DND-41 (cell line): Measurements from ENCODE around the gene NUDT3.

Experiments
- ATAC-seq: fragments of 200-7000 bp; cut with Tn5 transposase; 3 replicates; pipeline ENCODE4 v1.9.1; 2021; ENCODE audit warnings: low read depth; ENCODE audit not compliant: insufficient read depth
- DNase-seq: peaks from one replicate; pipeline ENCODE4 v3.0.0-alpha.2; 2020
- H2AFZ ChIP-seq: 2 replicates; pipeline ENCODE4 v1.6.0; 2012; ENCODE audit warnings: low read depth, low read length
- H3K27ac ChIP-seq: 2 replicates; pipeline ENCODE4 v1.5.1; 2012; ENCODE audit warnings: low read length, inconsistent platforms
- H3K27me3 ChIP-seq: fragments of 200-600 bp; sonication (generic); 2 replicates; pipeline ENCODE4 v1.6.0; 2012; ENCODE audit warnings: low read length, mild to moderate bottlenecking, inconsistent platforms; ENCODE audit not compliant: insufficient read depth, poor library complexity
- H3K36me3 ChIP-seq: 2 replicates; pipeline ENCODE4 v1.5.1; 2012; ENCODE audit warnings: low read length, inconsistent platforms; ENCODE audit not compliant: insufficient read depth
- H3K4me1 ChIP-seq: 2 replicates; pipeline ENCODE4 v1.5.1; 2012; ENCODE audit warnings: mild to moderate bottlenecking, low read length; ENCODE audit not compliant: insufficient read depth
- H3K4me2 ChIP-seq: 2 replicates; pipeline ENCODE4 v1.6.0; 2012; ENCODE audit warnings: mild to moderate bottlenecking, moderate library complexity, low read length, inconsistent platforms; ENCODE audit not compliant: insufficient read depth
- H3K4me3 ChIP-seq, 2 experiments: fragments of 200-600 bp in 1 of 2; shearing (Covaris generic) in 1 of 2; 2 replicates each; pipeline ENCODE4 v1.5.1; 2012 to 2016; ENCODE audit warnings: inconsistent platforms in 2 of 2, low read length in 2 of 2, mild to moderate bottlenecking in 2 of 2, low read depth in 1 of 2, moderate library complexity in 1 of 2
- H3K79me2 ChIP-seq: 2 replicates; pipeline ENCODE4 v1.6.0; 2012; ENCODE audit warnings: low read length, inconsistent platforms; ENCODE audit not compliant: insufficient read depth
- H3K9ac ChIP-seq: 2 replicates; pipeline ENCODE4 v1.6.0; 2012; ENCODE audit warnings: low read depth, mild to moderate bottlenecking, inconsistent platforms, low read length, moderate library complexity
- H3K9me3 ChIP-seq: 2 replicates; pipeline ENCODE4 v1.5.1; 2012; ENCODE audit warnings: low read length, moderate library complexity, mild to moderate bottlenecking, inconsistent platforms; ENCODE audit not compliant: insufficient read depth, severe bottlenecking
- H4K20me1 ChIP-seq: 2 replicates; pipeline ENCODE4 v1.6.0; 2012; ENCODE audit warnings: low read length; ENCODE audit not compliant: insufficient read depth
- EZH2 ChIP-seq: IDR thresholded peaks from 3 replicates; pipeline ENCODE4 v1.6.1; 2012; ENCODE audit warnings: borderline replicate concordance, low read depth, mild to moderate bottlenecking, moderate library complexity, low read length, inconsistent platforms; ENCODE audit not compliant: severe bottlenecking
- TF ChIP-seq, protein P1 (sequence below): IDR thresholded peaks from 2 replicates; pipeline ENCODE4 v1.5.1; 2012; ENCODE audit warnings: borderline replicate concordance, low read length, moderate library complexity, mild to moderate bottlenecking; ENCODE audit not compliant: poor library complexity, severe bottlenecking; ENCODE audit errors: extremely low read depth

NUDT3 gene

DNA sequence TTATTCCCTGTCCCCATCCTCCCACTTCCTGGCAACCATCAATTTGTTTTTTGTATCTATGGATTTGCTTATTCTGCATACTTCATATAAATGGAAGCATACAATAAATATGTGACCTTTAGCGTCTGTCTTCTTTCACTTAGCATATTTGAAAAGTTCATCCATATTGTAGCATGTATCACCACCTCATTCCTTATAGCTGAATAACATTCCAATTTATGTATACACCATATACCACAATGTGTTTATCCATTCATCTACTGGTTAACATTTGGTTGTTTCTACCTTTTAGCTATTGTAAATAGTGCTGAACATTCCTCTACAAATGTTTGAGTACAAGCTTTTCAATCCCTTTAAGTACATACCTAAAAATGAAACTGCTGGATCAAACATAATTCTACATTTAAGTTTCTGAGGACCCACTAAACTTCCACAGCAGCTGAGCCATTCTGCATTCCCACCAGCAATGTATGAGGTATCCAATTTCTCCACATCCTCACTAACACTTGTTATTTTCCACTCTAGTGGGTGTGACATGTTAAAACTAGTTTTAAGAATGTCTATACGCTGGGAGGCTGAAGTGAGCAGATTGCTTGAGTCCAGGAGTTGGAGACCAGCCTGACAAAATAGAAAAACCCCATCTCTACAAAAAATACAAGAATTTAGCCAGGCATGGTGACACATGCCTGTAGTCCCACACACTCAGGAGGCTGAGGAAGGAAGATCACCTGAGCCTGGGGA is 32.9 kb downstream of the NUDT3 start:
- H3K36me3 ChIP-seq: no peaks in the 10 kb centered on the region
- H3K9ac ChIP-seq: no peak overlapping the region
- ATAC-seq (no peak), DNase-seq (no peak)
- no peak for TF ChIP-seq EZH2
- TF ChIP-seq, protein P1, sequence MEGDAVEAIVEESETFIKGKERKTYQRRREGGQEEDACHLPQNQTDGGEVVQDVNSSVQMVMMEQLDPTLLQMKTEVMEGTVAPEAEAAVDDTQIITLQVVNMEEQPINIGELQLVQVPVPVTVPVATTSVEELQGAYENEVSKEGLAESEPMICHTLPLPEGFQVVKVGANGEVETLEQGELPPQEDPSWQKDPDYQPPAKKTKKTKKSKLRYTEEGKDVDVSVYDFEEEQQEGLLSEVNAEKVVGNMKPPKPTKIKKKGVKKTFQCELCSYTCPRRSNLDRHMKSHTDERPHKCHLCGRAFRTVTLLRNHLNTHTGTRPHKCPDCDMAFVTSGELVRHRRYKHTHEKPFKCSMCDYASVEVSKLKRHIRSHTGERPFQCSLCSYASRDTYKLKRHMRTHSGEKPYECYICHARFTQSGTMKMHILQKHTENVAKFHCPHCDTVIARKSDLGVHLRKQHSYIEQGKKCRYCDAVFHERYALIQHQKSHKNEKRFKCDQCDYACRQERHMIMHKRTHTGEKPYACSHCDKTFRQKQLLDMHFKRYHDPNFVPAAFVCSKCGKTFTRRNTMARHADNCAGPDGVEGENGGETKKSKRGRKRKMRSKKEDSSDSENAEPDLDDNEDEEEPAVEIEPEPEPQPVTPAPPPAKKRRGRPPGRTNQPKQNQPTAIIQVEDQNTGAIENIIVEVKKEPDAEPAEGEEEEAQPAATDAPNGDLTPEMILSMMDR: no peak
- H4K20me1 ChIP-seq: peaks cover 67% of the 10 kb centered on the region
- H3K9me3 ChIP-seq: no peaks in the 10 kb centered on the region
- H2AFZ ChIP-seq: no peak overlapping the region
- H3K4me1 ChIP-seq: peaks cover 19% of the 10 kb centered on the region
- no peak overlapping the region for H3K4me3 ChIP-seq
- no peak overlapping the region for H3K4me2 ChIP-seq
- H3K27me3 ChIP-seq: no peaks in the 10 kb centered on the region
- peaks cover 98% of the 10 kb centered on the region for H3K79me2 ChIP-seq
- no peak overlapping the region for H3K27ac ChIP-seq

DNA sequence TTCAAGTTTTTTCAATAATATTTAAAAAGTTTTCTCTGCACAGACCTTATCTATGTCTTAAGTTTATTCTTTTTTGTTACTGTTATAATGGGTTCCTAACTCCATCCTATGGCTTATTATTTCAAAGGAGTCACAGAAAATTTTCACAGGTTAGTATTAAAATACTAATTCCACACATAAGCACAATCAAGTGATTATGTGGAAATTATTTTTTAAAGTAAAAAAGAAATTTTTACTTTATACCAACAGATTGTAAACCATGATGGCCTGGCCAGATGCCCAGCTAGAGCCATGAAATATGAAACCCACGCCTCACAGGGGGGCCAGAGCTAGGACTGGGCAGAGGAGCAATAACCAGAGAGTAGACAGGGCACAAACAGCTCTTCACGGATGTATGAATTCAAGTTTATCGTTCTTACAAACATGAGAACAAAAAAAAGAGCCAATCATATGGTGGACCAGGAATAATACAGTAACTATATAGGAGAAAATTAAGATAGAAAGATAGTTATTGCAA is 34.0 kb downstream of the NUDT3 start:
- peaks cover 96% of the 10 kb centered on the region for H3K79me2 ChIP-seq

DNA sequence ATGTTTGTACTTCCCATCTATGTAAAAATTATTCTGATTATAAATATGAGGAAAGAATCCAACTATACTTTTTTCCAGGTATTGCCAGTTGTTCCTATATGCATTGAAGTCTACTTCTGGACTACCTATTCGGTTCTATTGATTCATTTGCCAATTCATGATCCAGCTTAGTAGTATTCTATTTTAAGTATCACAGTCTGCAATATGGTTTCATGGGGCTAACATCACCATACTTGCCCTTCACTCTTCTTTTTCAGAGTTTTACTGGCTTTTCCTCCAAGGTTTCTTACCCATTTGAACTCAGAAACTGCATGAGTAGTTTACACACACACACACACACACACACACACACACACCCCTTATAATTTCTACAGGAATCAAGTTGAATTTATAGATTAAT is 34.5 kb downstream of the NUDT3 start:
- H4K20me1 ChIP-seq: peaks cover 64% of the 10 kb centered on the region
- H3K27ac ChIP-seq: no peak overlapping the region
- H2AFZ ChIP-seq: no peak overlapping the region
- no peak overlapping the region for H3K4me2 ChIP-seq
- DNase-seq: no peak
- TF ChIP-seq, protein P1: no peak
- TF ChIP-seq EZH2: no peak
- H3K9me3 ChIP-seq: no peaks in the 10 kb centered on the region
- H3K4me1 ChIP-seq: peaks cover 4% of the 10 kb centered on the region
- no peaks in the 10 kb centered on the region for H3K27me3 ChIP-seq
- H3K9ac ChIP-seq: no peak overlapping the region
- H3K79me2 ChIP-seq: peaks cover 96% of the 10 kb centered on the region
- no peak overlapping the region for H3K4me3 ChIP-seq
- ATAC-seq: no peak
- H3K36me3 ChIP-seq: no peaks in the 10 kb centered on the region

More for the DNA sequence above, 34.0 kb downstream of the NUDT3 start:
- H3K36me3 ChIP-seq: no peaks in the 10 kb centered on the region
- H2AFZ ChIP-seq: no peak overlapping the region
- no peak overlapping the region for H3K4me2 ChIP-seq
- no peak for TF ChIP-seq EZH2
- TF ChIP-seq, protein P1: no peak
- peaks cover 10% of the 10 kb centered on the region for H3K4me1 ChIP-seq
- DNase-seq (no peak), ATAC-seq (no peak)
- H3K27ac ChIP-seq: no peak overlapping the region
- H3K27me3 ChIP-seq: no peaks in the 10 kb centered on the region
- no peak overlapping the region for H3K9ac ChIP-seq
- no peaks in the 10 kb centered on the region for H3K9me3 ChIP-seq
- peaks cover 68% of the 10 kb centered on the region for H4K20me1 ChIP-seq
- no peak overlapping the region for H3K4me3 ChIP-seq
